Mammary epithelial cell (primary cell): ENCODE measurements around the gene ZC3HAV1L.

ENCODE experiments used
- CTCF ChIP-seq, 2 donors: IDR thresholded peaks in 1 of 2; conservative IDR thresholded peaks in 1 of 2; 2 replicates each; pipeline ENCODE4 v1.5.1; 2011 to 2012; ENCODE audit warnings: inconsistent platforms in 2 of 2, low read length in 2 of 2, mild to moderate bottlenecking in 2 of 2, control low read depth in 1 of 2, low read depth in 1 of 2; ENCODE audit not compliant: insufficient read depth in 1 of 2; ENCODE audit errors: extremely low read depth in 1 of 2
- EZH2 ChIP-seq: IDR thresholded peaks from 2 replicates; pipeline ENCODE4 v1.6.1; 2012; ENCODE audit warnings: low read length, inconsistent platforms, borderline replicate concordance

GRCh38 chr7:138987686-138988085 lies 48.2 kb downstream of the ZC3HAV1L start:
- no peak for TF ChIP-seq CTCF (conservative IDR thresholded peaks at IDR 0.05 in 1 of 2, IDR thresholded peaks at IDR 0.05 in 1 of 2; ENCODE audit: extremely low read depth in 1 of 2, insufficient read depth in 1 of 2, low read depth in 1 of 2, low read length in 2 of 2)
- no peak for TF ChIP-seq EZH2
